Islet precursor cell (in vitro differentiated cells): ENCODE results near the gene USP48.

Experiments
- DNase-seq: peaks from one replicate; pipeline ENCODE4 v3.0.0-alpha.2; 2018

USP48 gene

GRCh38 chr1:21666576-21667320 lies 116.2 kb downstream of the USP48 start:
- DNase-seq, result no peak

- DNase-seq, result no peak
Observed at GRCh38 chr1:21665711-21666575, 117.0 kb downstream of the USP48 start.

GRCh38 chr1:21664806-21665588 lies 118.0 kb downstream of the USP48 start:
- no peak for DNase-seq

- no peak for DNase-seq
Observed at GRCh38 chr1:21663951-21664805, 118.8 kb downstream of the USP48 start.

GRCh38 chr1:21663248-21663950 lies 119.5 kb downstream of the USP48 start:
- DNase-seq, result no peak

GRCh38 chr1:21662426-21663247 lies 120.3 kb downstream of the USP48 start:
- no peak for DNase-seq

DNA sequence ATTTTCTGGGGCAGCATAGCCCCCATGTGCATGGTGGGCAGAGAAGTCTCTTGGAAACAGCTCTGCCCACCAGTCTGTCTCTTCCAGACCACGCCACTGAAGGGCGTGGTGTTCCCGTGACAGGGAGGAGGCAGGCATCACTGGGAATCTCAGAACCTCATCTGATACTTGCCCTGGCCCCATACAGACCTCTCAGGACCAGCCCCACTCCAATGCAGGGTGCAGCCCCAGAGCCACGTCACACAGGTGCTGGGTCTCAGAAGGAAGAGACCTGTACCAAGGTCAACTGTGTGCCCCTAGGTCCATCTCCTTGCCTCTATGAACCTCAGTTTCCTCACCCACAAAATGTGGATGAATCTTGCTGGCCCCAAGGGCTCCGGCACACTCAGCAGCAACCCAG lies 121.1 kb downstream of the USP48 start:
- DNase-seq, result no peak

GRCh38 chr1:21659924-21660326 lies 123.0 kb downstream of the USP48 start:
- no peak for DNase-seq

- DNase-seq, result peak; percentile 91
Observed at GRCh38 chr1:21659099-21659923, 123.6 kb downstream of the USP48 start.

DNA sequence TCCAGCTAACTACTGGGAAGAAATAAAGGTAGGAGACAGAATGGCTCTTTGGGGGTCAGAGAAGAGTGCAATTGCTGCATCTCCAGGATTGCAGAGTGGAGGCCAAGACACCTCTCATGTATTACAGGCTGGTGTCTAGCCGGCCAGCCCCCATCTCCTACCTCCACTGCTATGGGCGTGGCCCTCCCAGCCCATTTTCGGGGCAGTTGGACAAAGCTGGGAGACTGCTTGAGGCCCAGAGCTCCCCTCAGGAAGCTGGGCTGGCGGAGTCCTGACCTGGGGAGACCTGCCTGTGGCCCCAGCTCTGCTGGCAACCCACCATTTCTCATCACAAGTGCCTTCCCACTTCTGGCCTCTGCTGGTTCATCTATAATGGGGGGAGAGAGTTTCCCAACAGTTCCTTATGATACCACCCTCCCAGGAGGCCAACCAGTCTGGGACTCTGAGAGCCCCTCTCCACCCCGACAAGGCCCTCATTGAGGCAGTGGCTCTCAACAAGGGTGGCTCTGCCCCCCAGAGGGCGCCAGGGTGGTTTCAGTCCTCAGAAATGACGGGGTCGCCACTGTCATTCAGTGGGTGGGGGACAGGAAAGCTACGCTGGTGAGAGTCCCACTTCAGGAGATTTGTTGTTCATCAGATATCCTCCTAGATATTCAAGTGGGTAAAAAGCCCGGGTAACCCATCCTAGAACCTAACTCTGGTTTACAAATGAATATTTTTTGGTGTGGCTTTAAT lies 125.3 kb downstream of the USP48 start:
- DNase-seq, result no peak

GRCh38 chr1:21655748-21656147 lies 127.2 kb downstream of the USP48 start:
- DNase-seq, result peak; percentile 85

DNA sequence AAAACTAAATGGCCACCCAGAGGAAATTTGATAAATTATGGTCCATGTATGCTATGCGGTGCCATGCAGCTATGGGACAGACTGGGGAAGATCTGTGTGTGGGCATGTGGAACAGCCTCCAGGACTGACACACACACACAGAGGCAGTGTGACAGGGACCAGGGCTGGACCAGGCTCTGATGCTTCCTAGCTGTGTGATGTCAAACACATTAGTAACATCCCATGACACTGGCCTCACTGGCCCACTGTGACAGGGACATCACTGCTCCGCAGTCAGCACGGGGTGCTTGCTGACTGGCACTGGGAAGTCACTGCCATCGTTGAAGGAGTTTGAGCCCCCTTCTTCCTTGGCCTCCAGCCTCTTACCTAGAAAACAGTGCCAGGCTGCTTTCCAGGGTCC lies 127.7 kb downstream of the USP48 start:
- no peak for DNase-seq

GRCh38 chr1:21654209-21654608 lies 128.7 kb downstream of the USP48 start:
- no peak for DNase-seq

GRCh38 chr1:21653744-21654100 lies 129.2 kb downstream of the USP48 start:
- DNase-seq, result no peak

GRCh38 chr1:21652937-21653743 lies 129.8 kb downstream of the USP48 start:
- no peak for DNase-seq

GRCh38 chr1:21652101-21652936 lies 130.6 kb downstream of the USP48 start:
- no peak for DNase-seq
